Upper lobe of right lung (tissue), 1 donor: Measurements from ENCODE around the gene SH3D21. TPM values are rescaled to one million over a fixed set of nuclear protein-coding genes. Genes with fewer than 3 reads are reported as not detected.
A peak's percentile ranks its signal among the peaks of the same experiment; 100 is the strongest.

Experiments used
- ATAC-seq: fragments of 200-7000 bp; cut with Tn5 transposase; one replicate; pipeline ENCODE4 v1.9.1; 2020; ENCODE audit warnings: mild to moderate bottlenecking, moderate library complexity
- DNase-seq: peaks from one replicate; pipeline ENCODE4 v3.0.0-alpha.2; 2020
- H3K27ac ChIP-seq: fragments of 200-600 bp; one replicate; pipeline ENCODE4 v1.8.0; 2022
- H3K27me3 ChIP-seq: fragments of 200-600 bp; one replicate; pipeline ENCODE4 v1.8.0; 2022; ENCODE audit warnings: mild to moderate bottlenecking
- H3K36me3 ChIP-seq: fragments of 200-600 bp; one replicate; pipeline ENCODE4 v1.8.0; 2022
- H3K4me1 ChIP-seq: fragments of 200-600 bp; one replicate; pipeline ENCODE4 v1.8.0; 2022
- H3K4me3 ChIP-seq: fragments of 200-600 bp; one replicate; pipeline ENCODE4 v1.8.0; 2022; ENCODE audit warnings: mild to moderate bottlenecking
- H3K9me3 ChIP-seq: fragments of 200-600 bp; one replicate; pipeline ENCODE4 v1.8.0; 2022
- CTCF ChIP-seq: fragments of 200-600 bp; IDR thresholded peaks from one replicate; pipeline ENCODE4 v1.8.0; 2022; ENCODE audit warnings: antibody characterized with exemption
- intact Hi-C: fragments of 100-400 bp; cut with DNase I; formaldehyde crosslinking; loops from one replicate; pipeline ENCODE4 v1.11.0; 2022
- total RNA-seq: library from RNA; stranded (reverse); fragmentation: NEBNext Ultra II Directional; extraction: Animal tissue kit (Norgen Biotek cat#: 25700); gene quantifications from one replicate; pipeline ENCODE4 v1.2.1, GENCODE V29; 2021
- donor health status: DM: no; HTN: yes; CAD: no; lungs with severe emphysema.

Gene SH3D21
- total RNA-seq, 1 donor from 2014 or later, result 10.2 TPM

- ATAC-seq (peak; percentile 75), DNase-seq (no peak)
- TF ChIP-seq CTCF, result no peak
- no peaks in the 10 kb centered on the region for H3K27me3 ChIP-seq
- H3K9me3 ChIP-seq, result no peaks in the 10 kb centered on the region
- peaks cover 54% of the 10 kb centered on the region for H3K36me3 ChIP-seq
- H3K27ac ChIP-seq, result no peak overlapping the region
- no peak overlapping the region for H3K4me3 ChIP-seq
- intact Hi-C loops, result no loop called here
- peaks cover 7% of the 10 kb centered on the region for H3K4me1 ChIP-seq
These were observed 36.7 kb upstream of the SH3D21 start for GRCh38 chr1:36269408-36269838.

GRCh38 chr1:36273024-36273423 lies 33.1 kb upstream of the SH3D21 start:
- no peak for TF ChIP-seq CTCF
- ATAC-seq, result no peak
- intact Hi-C loops, result no loop called here

GRCh38 chr1:36274201-36274600 lies 32.0 kb upstream of the SH3D21 start:
- no peak for TF ChIP-seq CTCF
- intact Hi-C loops, result no loop called here
- no peak for DNase-seq
- H3K9me3 ChIP-seq, result no peaks in the 10 kb centered on the region
- no peaks in the 10 kb centered on the region for H3K27me3 ChIP-seq
- no peak overlapping the region for H3K4me3 ChIP-seq
- no peak overlapping the region for H3K27ac ChIP-seq
- ATAC-seq, result no peak
- peaks cover 34% of the 10 kb centered on the region for H3K36me3 ChIP-seq
- peaks cover 1% of the 10 kb centered on the region for H3K4me1 ChIP-seq

More at GRCh38 chr1:36273024-36273423, 33.1 kb upstream of the SH3D21 start:
- H3K27me3 ChIP-seq, result no peaks in the 10 kb centered on the region
- no peak for DNase-seq
- H3K9me3 ChIP-seq, result no peaks in the 10 kb centered on the region
- H3K4me3 ChIP-seq, result no peak overlapping the region
- no peak overlapping the region for H3K27ac ChIP-seq
- peaks cover 43% of the 10 kb centered on the region for H3K36me3 ChIP-seq
- no peaks in the 10 kb centered on the region for H3K4me1 ChIP-seq

- peaks cover 20% of the 10 kb centered on the region for H3K36me3 ChIP-seq
- H3K4me3 ChIP-seq, result no peak overlapping the region
- H3K9me3 ChIP-seq, result no peaks in the 10 kb centered on the region
- no peak overlapping the region for H3K27ac ChIP-seq
- intact Hi-C loops, result no loop called here
- no peak for TF ChIP-seq CTCF
- ATAC-seq, result no peak
- DNase-seq, result no peak
- H3K4me1 ChIP-seq, result peaks cover 5% of the 10 kb centered on the region
- H3K27me3 ChIP-seq, result no peaks in the 10 kb centered on the region
These were observed 29.5 kb upstream of the SH3D21 start for GRCh38 chr1:36276688-36277087.

GRCh38 chr1:36279110-36279788 lies 26.9 kb upstream of the SH3D21 start:
- ATAC-seq (no peak), DNase-seq (no peak)
- H3K27me3 ChIP-seq, result no peaks in the 10 kb centered on the region
- no peak overlapping the region for H3K27ac ChIP-seq
- H3K4me1 ChIP-seq, result peaks cover 5% of the 10 kb centered on the region
- peaks cover 19% of the 10 kb centered on the region for H3K36me3 ChIP-seq
- no peak overlapping the region for H3K4me3 ChIP-seq
- TF ChIP-seq CTCF, result no peak
- no peaks in the 10 kb centered on the region for H3K9me3 ChIP-seq
- intact Hi-C loops, result no loop called here
